Measurements from ENCODE around the gene ADAMTS9.

DNA sequence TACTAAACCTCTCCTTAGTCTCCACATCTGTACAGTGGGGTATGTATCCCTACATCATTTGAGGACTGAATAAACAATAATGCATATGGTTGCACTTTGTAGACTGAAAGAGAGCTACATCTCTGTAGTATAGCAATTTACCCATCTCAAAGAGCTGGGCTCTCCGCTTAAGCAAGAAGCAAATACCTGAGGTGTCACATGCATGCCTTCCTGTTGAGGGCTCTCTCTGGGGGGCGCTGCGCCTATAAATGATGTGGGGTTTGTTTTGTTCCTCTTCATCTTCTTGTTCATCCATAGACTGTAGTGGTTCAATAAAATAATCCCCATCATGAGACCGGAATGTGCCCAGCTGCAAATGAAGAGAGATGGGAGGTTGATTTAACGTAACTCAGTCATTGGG lies 6.8 kb downstream of the ADAMTS9 start:
- TF ChIP-seq, protein P1, sequence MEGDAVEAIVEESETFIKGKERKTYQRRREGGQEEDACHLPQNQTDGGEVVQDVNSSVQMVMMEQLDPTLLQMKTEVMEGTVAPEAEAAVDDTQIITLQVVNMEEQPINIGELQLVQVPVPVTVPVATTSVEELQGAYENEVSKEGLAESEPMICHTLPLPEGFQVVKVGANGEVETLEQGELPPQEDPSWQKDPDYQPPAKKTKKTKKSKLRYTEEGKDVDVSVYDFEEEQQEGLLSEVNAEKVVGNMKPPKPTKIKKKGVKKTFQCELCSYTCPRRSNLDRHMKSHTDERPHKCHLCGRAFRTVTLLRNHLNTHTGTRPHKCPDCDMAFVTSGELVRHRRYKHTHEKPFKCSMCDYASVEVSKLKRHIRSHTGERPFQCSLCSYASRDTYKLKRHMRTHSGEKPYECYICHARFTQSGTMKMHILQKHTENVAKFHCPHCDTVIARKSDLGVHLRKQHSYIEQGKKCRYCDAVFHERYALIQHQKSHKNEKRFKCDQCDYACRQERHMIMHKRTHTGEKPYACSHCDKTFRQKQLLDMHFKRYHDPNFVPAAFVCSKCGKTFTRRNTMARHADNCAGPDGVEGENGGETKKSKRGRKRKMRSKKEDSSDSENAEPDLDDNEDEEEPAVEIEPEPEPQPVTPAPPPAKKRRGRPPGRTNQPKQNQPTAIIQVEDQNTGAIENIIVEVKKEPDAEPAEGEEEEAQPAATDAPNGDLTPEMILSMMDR (IDR thresholded peaks at IDR 0.05) = no peak
- TF ChIP-seq POLR2A (IDR thresholded peaks at IDR 0.05) (no peak), EP300 (IDR thresholded peaks at IDR 0.05) (no peak)
